Endothelial cell of umbilical vein (primary cell): ENCODE data around the gene SFSWAP. TPM values are rescaled to one million over a fixed set of nuclear protein-coding genes. Genes with fewer than 3 reads are reported as not detected.

ENCODE experiments used
- BruUV-seq: library from RNA; stranded (reverse); fragments of 400-500 nt; replicated peaks from 2 replicates; lab custom pipeline; 2021; lab: Mats Ljungman, UMichigan
- CTCF ChIA-PET: fragments of 300-600, 350-600 bp; sonication (Branson Sonifier 250); formaldehyde crosslinking; loops from one replicate; lab custom pipeline; 2021; ENCODE audit warnings: antibody characterized with exemption, inconsistent platforms; lab: Charles Lee
- POLR2A ChIA-PET: fragments of 300-600, 350-600 bp; sonication (Branson Sonifier 250); formaldehyde crosslinking; loops from one replicate; lab custom pipeline; 2021; ENCODE audit warnings: antibody characterized with exemption, inconsistent platforms; lab: Charles Lee
- DNase-seq: peaks from one replicate; pipeline ENCODE4 v3.0.0-alpha.2; 2011; ENCODE audit warnings: low read depth, low spot score
- FAIRE-seq: peaks from 2 replicates; lab custom pipeline; 2011; peaks lifted over from hg19 to GRCh38; lab: Jason Lieb, UNC
- H2AFZ ChIP-seq: 2 replicates; pipeline ENCODE4 v1.6.0; 2012; ENCODE audit warnings: low read depth, low read length, control low read depth, inconsistent platforms
- H3K27ac ChIP-seq: 2 replicates; pipeline ENCODE4 v1.5.1; 2011; ENCODE audit warnings: low read depth, mild to moderate bottlenecking, control low read depth, low read length, moderate library complexity; ENCODE audit not compliant: insufficient read depth
- H3K27me3 ChIP-seq, 2 experiments: 2 replicates each; pipeline versions ENCODE4 v1.6.0 to v1.6.1; 2011; ENCODE audit warnings: low read length in 2 of 2, mixed read lengths in 1 of 2; ENCODE audit not compliant: control insufficient read depth in 2 of 2, insufficient read depth in 2 of 2
- H3K36me3 ChIP-seq, 2 experiments: 2 replicates in 1 of 2; 3 replicates in 1 of 2; pipeline ENCODE4 v1.5.1; 2011; ENCODE audit warnings: low read length in 2 of 2, mild to moderate bottlenecking in 1 of 2, moderate library complexity in 1 of 2; ENCODE audit not compliant: control insufficient read depth in 2 of 2, insufficient read depth in 2 of 2; ENCODE audit errors: extremely low read depth in 1 of 2
- H3K4me1 ChIP-seq: 3 replicates; pipeline ENCODE4 v1.5.1; 2011; ENCODE audit warnings: mild to moderate bottlenecking, low read length; ENCODE audit not compliant: control insufficient read depth, insufficient read depth; ENCODE audit errors: extremely low read depth
- H3K4me2 ChIP-seq: 2 replicates; pipeline ENCODE4 v1.6.1; 2011; ENCODE audit warnings: low read length, control low read depth, mixed read lengths; ENCODE audit not compliant: insufficient read depth
- H3K4me3 ChIP-seq, 3 experiments: fragments of 200-600 bp in 1 of 3; sonication (generic), shearing (Covaris generic) in 1 of 3; replicated peaks in 1 of 3; 2 replicates each; pipeline ENCODE4 v1.5.1; 2011 to 2016; ENCODE audit warnings: control low read depth in 3 of 3, low read length in 3 of 3, mild to moderate bottlenecking in 2 of 3, inconsistent platforms in 1 of 3, low read depth in 1 of 3, moderate library complexity in 1 of 3; ENCODE audit not compliant: insufficient read depth in 1 of 3
- H3K79me2 ChIP-seq: 2 replicates; pipeline ENCODE4 v1.6.0; 2012; ENCODE audit warnings: low read length, inconsistent platforms; ENCODE audit not compliant: control insufficient read depth, insufficient read depth
- H3K9ac ChIP-seq: replicated peaks from 2 replicates; pipeline ENCODE3; 2011; ENCODE audit warnings: low read length, control low read depth; ENCODE audit not compliant: insufficient read depth; ENCODE audit errors: extremely low read depth
- H3K9me1 ChIP-seq: replicated peaks from 3 replicates; pipeline ENCODE4 v1.6.0; 2011; ENCODE audit warnings: mild to moderate bottlenecking, low read length; ENCODE audit not compliant: control insufficient read depth, insufficient read depth; ENCODE audit errors: extremely low read depth
- H3K9me3 ChIP-seq: replicated peaks from 2 replicates; pipeline ENCODE4 v1.5.1; 2012; ENCODE audit warnings: low read length, inconsistent platforms; ENCODE audit not compliant: control insufficient read depth, insufficient read depth
- H4K20me1 ChIP-seq: replicated peaks from 2 replicates; pipeline ENCODE3; 2011; ENCODE audit warnings: mild to moderate bottlenecking, low read length; ENCODE audit not compliant: control insufficient read depth, insufficient read depth; ENCODE audit errors: extremely low read depth
- EZH2 ChIP-seq: IDR thresholded peaks from 2 replicates; pipeline ENCODE4 v1.6.1; 2012; ENCODE audit warnings: borderline replicate concordance, low read depth, mild to moderate bottlenecking, moderate library complexity, low read length, inconsistent platforms; ENCODE audit not compliant: severe bottlenecking
- FOS ChIP-seq: IDR thresholded peaks from 2 replicates; pipeline ENCODE4 v1.6.1; 2011; ENCODE audit warnings: mild to moderate bottlenecking, low read length, moderate library complexity, borderline replicate concordance; ENCODE audit not compliant: insufficient read depth
- GATA2 ChIP-seq: IDR thresholded peaks from 2 replicates; pipeline ENCODE4 v1.7.0; 2011; ENCODE audit warnings: low read depth, mild to moderate bottlenecking, moderate library complexity, mixed read lengths, low read length; ENCODE audit not compliant: insufficient read length, insufficient read depth
- JUN ChIP-seq: IDR thresholded peaks from 2 replicates; pipeline ENCODE4 v1.6.1; 2011; ENCODE audit warnings: borderline replicate concordance, low read depth; ENCODE audit not compliant: insufficient read length, insufficient read depth
- MYC ChIP-seq: IDR thresholded peaks from one replicate; pipeline ENCODE4 v1.6.1; 2011; ENCODE audit warnings: mild to moderate bottlenecking, low read depth, low read length
- POLR2A ChIP-seq: IDR thresholded peaks from 2 replicates; pipeline ENCODE4 v1.6.1; 2012; ENCODE audit warnings: low read depth, mild to moderate bottlenecking, control low read depth, low read length
- POLR2AphosphoS5 ChIP-seq: IDR thresholded peaks from 2 replicates; pipeline ENCODE4 v1.6.1; 2012; ENCODE audit warnings: low read depth, mild to moderate bottlenecking, control low read depth, low read length, moderate library complexity; ENCODE audit not compliant: insufficient read depth
- dilution Hi-C: fragments of 300-500 bp; cut with MboI; formaldehyde crosslinking; loops from one replicate; pipeline ENCODE4 v1.15.0; 2019; ENCODE audit warnings: low sequenced_read_pairs; ENCODE audit not compliant: extremely low pct_ligation_motif_present
- intact Hi-C: fragments of 100-400 bp; cut with micrococcal nuclease; formaldehyde crosslinking; loops from one replicate; pipeline ENCODE4 v1.10.0; 2022
- polyA plus RNA-seq, 4 experiments: library from polyadenylated mRNA; depleted of rRNA in 3 of 4; stranded (reverse) in 3 of 4; unstranded in 1 of 4; fragments of >200 nt; gene quantifications; 2 replicates each; pipeline versions ENCODE4 v1.2.1 to v1.2.3, GENCODE V29; 2011 to 2012; ENCODE audit warnings: missing spikeins in 1 of 4
- total RNA-seq: library from RNA; stranded (reverse); gene quantifications from 2 replicates; pipeline ENCODE4 v1.2.3, GENCODE V29; 2021
- TF ChIP-seq, protein P1 (sequence below), 2 donors: IDR thresholded peaks; 1 replicate in 1 of 2; 2 replicates in 1 of 2; pipeline ENCODE4 v1.5.1; 2011; ENCODE audit warnings: low read length in 2 of 2, mild to moderate bottlenecking in 2 of 2, moderate library complexity in 2 of 2, control low read depth in 1 of 2, inconsistent platforms in 1 of 2, low read depth in 1 of 2; ENCODE audit not compliant: insufficient read depth in 1 of 2; ENCODE audit errors: extremely low read depth in 1 of 2
- TF ChIP-seq, protein P2 (sequence below): IDR thresholded peaks from 2 replicates; pipeline ENCODE4 v1.6.1; 2011; ENCODE audit not compliant: insufficient read depth, insufficient read length

Gene SFSWAP
- total and polyA plus RNA-seq, 2 donors (not counting 3 experiments of a cell fraction or from before 2014, with no cell fraction given): 38.1 to 53.3 TPM

DNA sequence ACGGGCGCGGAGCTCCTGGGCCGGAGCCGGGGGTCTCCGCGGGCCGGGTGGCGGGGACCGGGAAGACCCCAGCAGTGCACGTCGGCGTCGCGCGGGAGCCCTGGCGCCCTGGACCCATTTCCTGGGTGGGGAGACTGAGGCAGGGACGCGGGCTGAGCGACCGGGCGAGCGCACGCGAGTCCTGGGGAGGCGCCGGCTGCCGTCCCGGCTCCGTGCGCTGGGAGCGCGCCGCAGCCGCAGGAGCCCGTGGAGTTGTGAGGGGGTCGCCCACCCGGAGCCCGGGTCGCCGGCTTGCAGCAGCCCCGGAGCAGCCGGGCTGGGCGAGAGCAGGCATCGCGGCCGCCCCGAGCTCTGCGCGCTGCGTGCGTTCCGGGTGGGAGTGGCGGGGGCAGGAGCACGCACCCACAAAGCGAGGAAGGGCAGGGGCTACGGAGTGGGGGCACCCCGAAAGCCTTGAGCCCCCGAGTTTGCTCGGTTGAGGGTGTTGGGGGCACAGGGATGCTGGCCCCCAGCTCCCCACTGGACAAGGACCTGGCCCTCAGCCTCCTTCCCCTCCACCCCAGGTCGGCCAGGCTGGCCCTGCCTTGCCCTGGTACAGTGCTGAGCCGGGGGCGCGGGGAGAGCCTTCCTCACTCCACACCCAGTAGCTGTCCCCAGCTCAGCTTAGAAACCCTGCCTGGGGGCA is 117.9 kb downstream of the SFSWAP start:
- TF ChIP-seq MYC (no peak), EZH2 (no peak), POLR2AphosphoS5 (no peak), GATA2 (no peak), POLR2A (no peak), FOS (no peak), JUN (no peak)
- TF ChIP-seq, protein P1, sequence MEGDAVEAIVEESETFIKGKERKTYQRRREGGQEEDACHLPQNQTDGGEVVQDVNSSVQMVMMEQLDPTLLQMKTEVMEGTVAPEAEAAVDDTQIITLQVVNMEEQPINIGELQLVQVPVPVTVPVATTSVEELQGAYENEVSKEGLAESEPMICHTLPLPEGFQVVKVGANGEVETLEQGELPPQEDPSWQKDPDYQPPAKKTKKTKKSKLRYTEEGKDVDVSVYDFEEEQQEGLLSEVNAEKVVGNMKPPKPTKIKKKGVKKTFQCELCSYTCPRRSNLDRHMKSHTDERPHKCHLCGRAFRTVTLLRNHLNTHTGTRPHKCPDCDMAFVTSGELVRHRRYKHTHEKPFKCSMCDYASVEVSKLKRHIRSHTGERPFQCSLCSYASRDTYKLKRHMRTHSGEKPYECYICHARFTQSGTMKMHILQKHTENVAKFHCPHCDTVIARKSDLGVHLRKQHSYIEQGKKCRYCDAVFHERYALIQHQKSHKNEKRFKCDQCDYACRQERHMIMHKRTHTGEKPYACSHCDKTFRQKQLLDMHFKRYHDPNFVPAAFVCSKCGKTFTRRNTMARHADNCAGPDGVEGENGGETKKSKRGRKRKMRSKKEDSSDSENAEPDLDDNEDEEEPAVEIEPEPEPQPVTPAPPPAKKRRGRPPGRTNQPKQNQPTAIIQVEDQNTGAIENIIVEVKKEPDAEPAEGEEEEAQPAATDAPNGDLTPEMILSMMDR (IDR thresholded peaks at IDR 0.05; ENCODE audit: extremely low read depth in 1 of 2, insufficient read depth in 1 of 2, low read depth in 1 of 2, low read length in 2 of 2): no peak
- TF ChIP-seq, protein P2, sequence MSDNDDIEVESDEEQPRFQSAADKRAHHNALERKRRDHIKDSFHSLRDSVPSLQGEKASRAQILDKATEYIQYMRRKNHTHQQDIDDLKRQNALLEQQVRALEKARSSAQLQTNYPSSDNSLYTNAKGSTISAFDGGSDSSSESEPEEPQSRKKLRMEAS: no peak
- FAIRE-seq (no peak), DNase-seq (no peak)
- dilution Hi-C loops: no loop called here
- intact Hi-C loops: loop anchor here (1.0 to 2.0 kb wide), 3 partner anchors 24 to 74 kb away; no protein-coding TSS in a partner anchor
- no peaks in the 10 kb centered on the region for H3K9me3 ChIP-seq
- peaks cover 12% of the 10 kb centered on the region for H3K4me1 ChIP-seq
- H3K4me2 ChIP-seq: peak overlapping the region; percentile 10
- H3K27me3 ChIP-seq: peaks cover 0 to 6% of the 10 kb centered on the region in 2 experiments
- no peak overlapping the region for H3K9ac ChIP-seq
- no peaks in the 10 kb centered on the region for H3K79me2 ChIP-seq
- no peak overlapping the region for H3K27ac ChIP-seq
- H4K20me1 ChIP-seq: no peaks in the 10 kb centered on the region
- no peak overlapping the region for H2AFZ ChIP-seq
- H3K36me3 ChIP-seq: no peaks in the 10 kb centered on the region
- no peaks in the 10 kb centered on the region for H3K9me1 ChIP-seq
- BruUV-seq: no TSS peak
- POLR2A ChIA-PET: no interaction called here
- CTCF ChIA-PET: interaction anchor here (2.6 kb wide), 1 partner anchor 724 kb away, joined by 29 read pairs; no protein-coding TSS in a partner anchor
- H3K4me3 ChIP-seq: peak overlapping the region in 1 of 3 experiments; percentile 34
